ENCODE data around the gene SLAMF1. TPM values are rescaled to one million over a fixed set of nuclear protein-coding genes. Genes with fewer than 3 reads are reported as not detected.
"Not testable (repeated sequence)": the region's sequence is repeated elsewhere in the genome, so short reads cannot be mapped to it uniquely, and the experiment has no call there.

SLAMF1 gene
- polyA plus RNA-seq, 1 donor = not detected

- DNase-seq = not testable (repeated sequence)
Measured at GRCh38 chr1:160559437-160559836, 87.4 kb downstream of the SLAMF1 start.

DNA sequence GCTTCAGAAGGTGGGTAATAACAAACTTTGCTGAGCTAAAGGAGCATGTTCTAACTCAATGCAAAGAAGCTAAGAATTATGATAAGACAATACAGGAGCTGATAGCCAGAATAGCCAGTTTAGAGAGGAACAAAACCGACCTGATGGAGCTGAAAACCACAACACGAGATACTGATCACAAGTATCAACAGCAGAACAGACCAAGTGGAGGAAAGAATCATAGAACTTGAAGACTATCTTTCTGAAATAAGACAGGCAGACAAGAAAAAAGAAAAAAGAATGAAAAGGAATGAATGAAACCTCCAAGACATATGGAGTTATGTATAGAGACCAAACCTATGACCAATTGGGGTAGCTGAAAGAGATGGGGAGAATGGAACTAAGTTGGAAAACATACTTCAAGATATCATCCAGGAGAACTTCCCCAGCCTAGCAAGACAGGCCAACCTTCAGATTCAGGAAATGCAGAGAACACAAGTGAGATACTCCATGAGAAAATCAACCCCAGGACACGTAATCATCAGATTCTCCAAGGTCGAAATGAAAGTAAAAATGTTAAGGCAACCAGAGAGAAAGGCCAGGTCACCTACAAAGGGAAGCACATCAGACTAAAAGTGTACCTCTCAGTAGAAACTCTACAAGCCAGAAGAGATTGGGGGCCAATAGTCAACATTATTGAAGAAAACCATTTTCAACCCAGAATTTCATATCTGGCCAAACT, 88.0 kb downstream of the SLAMF1 start:
- no peak for DNase-seq

Other genes starting within 250 kb of the SLAMF1 start
- 11.0 TPM for gene VANGL2, start 246.5 kb downstream of the SLAMF1 start, polyA plus RNA-seq (ENCODE audit: insufficient read length)
- gene SLAMF6, start 123.8 kb downstream of the SLAMF1 start, polyA plus RNA-seq (ENCODE audit: insufficient read length) = 0.31 TPM
- 3.2 TPM for gene CD84, start 67.5 kb downstream of the SLAMF1 start, polyA plus RNA-seq (ENCODE audit: insufficient read length)
- gene CD48, start 64.8 kb upstream of the SLAMF1 start, polyA plus RNA-seq (ENCODE audit: insufficient read length) = 2.1 TPM
- gene SLAMF7, start 92.2 kb upstream of the SLAMF1 start, polyA plus RNA-seq (ENCODE audit: insufficient read length) = 0.71 TPM
- gene LY9, start 149.1 kb upstream of the SLAMF1 start, polyA plus RNA-seq (ENCODE audit: insufficient read length) = 0.34 TPM
- gene CD244, start 215.8 kb upstream of the SLAMF1 start, polyA plus RNA-seq (ENCODE audit: insufficient read length) = 0.14 TPM
- not detected for gene ITLN1, start 238.1 kb upstream of the SLAMF1 start, polyA plus RNA-seq (ENCODE audit: insufficient read length)